Liver (tissue), 9 donors: ENCODE data around the gene NOL4L. TPM values are rescaled to one million over a fixed set of nuclear protein-coding genes. Genes with fewer than 3 reads are reported as not detected.

Experiments used
- DNase-seq: peaks from one replicate; pipeline ENCODE4 v3.0.0-alpha.2; 2017; ENCODE audit warnings: low spot score
- H3K27ac ChIP-seq, 2 donors: one replicate each; pipeline ENCODE4 v1.7.0; 2013; ENCODE audit warnings: inconsistent platforms in 2 of 2, low read length in 2 of 2, control low read depth in 1 of 2, low read depth in 1 of 2, mild to moderate bottlenecking in 1 of 2
- H3K27me3 ChIP-seq, 4 donors: one replicate each; pipeline versions ENCODE4 v1.6.1 to v1.7.0; 2013; ENCODE audit warnings: low read length in 3 of 4, inconsistent platforms in 1 of 4, mild to moderate bottlenecking in 1 of 4, moderate library complexity in 1 of 4; ENCODE audit not compliant: control insufficient read depth in 4 of 4, insufficient read depth in 4 of 4
- H3K36me3 ChIP-seq, 4 donors: one replicate each; pipeline versions ENCODE4 v1.6.1 to v1.7.0; 2013; ENCODE audit warnings: low read length in 3 of 4, mild to moderate bottlenecking in 3 of 4, low read depth in 1 of 4, moderate library complexity in 1 of 4; ENCODE audit not compliant: control insufficient read depth in 4 of 4, insufficient read depth in 3 of 4
- H3K4me1 ChIP-seq, 4 donors: one replicate each; pipeline versions ENCODE4 v1.6.1 to v1.7.0; 2013; ENCODE audit warnings: low read length in 3 of 4, mild to moderate bottlenecking in 3 of 4, moderate library complexity in 1 of 4; ENCODE audit not compliant: control insufficient read depth in 4 of 4, insufficient read depth in 4 of 4
- H3K4me3 ChIP-seq, 3 donors: one replicate each; pipeline versions ENCODE4 v1.6.1 to v1.7.0; 2013; ENCODE audit warnings: low read length in 3 of 3, control low read depth in 1 of 3, low read depth in 1 of 3, mild to moderate bottlenecking in 1 of 3
- H3K9ac ChIP-seq, 2 donors: one replicate each; pipeline ENCODE4 v1.7.0; 2013; ENCODE audit warnings: low read length in 2 of 2, mild to moderate bottlenecking in 2 of 2, moderate library complexity in 2 of 2, control low read depth in 1 of 2, low read depth in 1 of 2
- H3K9me3 ChIP-seq, 4 donors: one replicate each; pipeline versions ENCODE4 v1.6.1 to v1.7.0; 2013; ENCODE audit warnings: low read length in 3 of 4; ENCODE audit not compliant: control insufficient read depth in 4 of 4
- ATF3 ChIP-seq: IDR thresholded peaks from 2 replicates; pipeline ENCODE4 v1.6.1; 2016; ENCODE audit warnings: antibody characterized with exemption
- CTCF ChIP-seq: fragments of 150-350 bp; IDR thresholded peaks from 2 replicates; pipeline ENCODE4 v1.5.1; 2017; ENCODE audit warnings: improper control_type of control experiment, low read depth, low read length; ENCODE audit not compliant: missing input control
- EGR1 ChIP-seq, 2 donors: IDR thresholded peaks; 2 replicates each; pipeline ENCODE4 v1.6.1; 2016 to 2018; ENCODE audit warnings: antibody characterized with exemption in 2 of 2, low read depth in 2 of 2
- FOXA1 ChIP-seq: IDR thresholded peaks from 2 replicates; pipeline ENCODE4 v1.6.1; 2016; ENCODE audit warnings: antibody characterized with exemption
- FOXA2 ChIP-seq: IDR thresholded peaks from 2 replicates; pipeline ENCODE4 v1.6.1; 2016; ENCODE audit warnings: antibody characterized with exemption
- GABPA ChIP-seq, 2 donors: IDR thresholded peaks in 1 of 2; conservative IDR thresholded peaks in 1 of 2; 2 replicates each; pipeline ENCODE4 v1.6.1; 2016; ENCODE audit warnings: antibody characterized with exemption in 2 of 2, mild to moderate bottlenecking in 1 of 2, moderate library complexity in 1 of 2
- HNF4G ChIP-seq: IDR thresholded peaks from 2 replicates; pipeline ENCODE4 v1.6.1; 2016; ENCODE audit warnings: antibody characterized with exemption
- JUND ChIP-seq, 2 donors: IDR thresholded peaks; 2 replicates each; pipeline ENCODE4 v1.6.1; 2016; ENCODE audit warnings: antibody characterized with exemption in 2 of 2
- MAX ChIP-seq: IDR thresholded peaks from 2 replicates; pipeline ENCODE4 v1.6.1; 2016; ENCODE audit warnings: antibody characterized with exemption
- RAD21 ChIP-seq, 2 donors: IDR thresholded peaks; 2 replicates each; pipeline ENCODE4 v1.6.1; 2016; ENCODE audit warnings: antibody characterized with exemption in 2 of 2, mild to moderate bottlenecking in 2 of 2
- REST ChIP-seq: IDR thresholded peaks from 2 replicates; pipeline ENCODE4 v1.6.1; 2016; ENCODE audit warnings: antibody characterized with exemption, mild to moderate bottlenecking
- RXRA ChIP-seq, 2 donors: IDR thresholded peaks; 2 replicates each; pipeline ENCODE4 v1.6.1; 2017 to 2018; ENCODE audit warnings: antibody characterized with exemption in 2 of 2, mild to moderate bottlenecking in 1 of 2
- SP1 ChIP-seq: IDR thresholded peaks from 2 replicates; pipeline ENCODE4 v1.6.1; 2018; ENCODE audit warnings: antibody characterized with exemption, mild to moderate bottlenecking
- TAF1 ChIP-seq: conservative IDR thresholded peaks from 2 replicates; pipeline ENCODE4 v1.6.1; 2016; ENCODE audit warnings: antibody characterized with exemption, mild to moderate bottlenecking
- YY1 ChIP-seq: IDR thresholded peaks from 2 replicates; pipeline ENCODE4 v1.6.1; 2016; ENCODE audit warnings: antibody characterized with exemption, mild to moderate bottlenecking
- ZBTB33 ChIP-seq: IDR thresholded peaks from 2 replicates; pipeline ENCODE4 v1.6.1; 2016; ENCODE audit warnings: antibody characterized with exemption
- WGBS: extraction: QIAGEN DNeasy Blood & Tissue Kit; methylation state at CpG from one replicate; pipeline ENCODE4 v1.1.7; 2013; 5-methylcytosine and 5-hydroxymethylcytosine counted together
- polyA plus RNA-seq, 2 donors: library from polyadenylated mRNA; stranded (reverse) in 1 of 2; unstranded in 1 of 2; fragments of 200-250 nt in 1 of 2; fragments of >200 nt in 1 of 2; fragmentation: Nextera tagmentation in 1 of 2; extraction: Ambion mirVana in 1 of 2; gene quantifications; one replicate each; pipeline versions ENCODE4 v1.2.1 to v1.2.3, GENCODE V29; 2013 to 2015
- total RNA-seq, 2 donors: library from RNA; depleted of rRNA; stranded (reverse); fragments of >200 nt; gene quantifications; one replicate each; pipeline ENCODE4 v1.2.3, GENCODE V29; 2014
- donor health status: healthy.
- donor health status: healthy.
- donor health status: healthy.
- donor health status: healthy.
- donor health status: healthy.

NOL4L gene
- total and polyA plus RNA-seq, 4 donors = 2.2 to 6.8 (median 4.3) TPM

GRCh38 chr20:32454164-32455145 lies 130.7 kb downstream of the NOL4L start:
- H3K4me1 ChIP-seq = peaks cover 0 to 18% (median 8%) of the 10 kb centered on the region in 4 donors
- H3K9me3 ChIP-seq = no peaks in the 10 kb centered on the region
- no peak for TF ChIP-seq RAD21 (IDR thresholded peaks at IDR 0.05)
- no peak for TF ChIP-seq GABPA (IDR thresholded peaks at IDR 0.05 in 1 of 2, conservative IDR thresholded peaks at IDR 0.05 in 1 of 2)
- TF ChIP-seq MAX = no peak
- no peak for TF ChIP-seq ZBTB33
- TF ChIP-seq FOXA1 = no peak
- TF ChIP-seq YY1 = no peak
- no peak for TF ChIP-seq EGR1 (IDR thresholded peaks at IDR 0.05; ENCODE audit: low read depth in 2 of 2)
- TF ChIP-seq REST = no peak
- TF ChIP-seq ATF3 = no peak
- H3K27me3 ChIP-seq = no peaks in the 10 kb centered on the region
- H3K36me3 ChIP-seq = peaks cover 0 to 33% (median 12%) of the 10 kb centered on the region in 4 donors
- H3K4me3 ChIP-seq = no peak overlapping the region
- WGBS = 93% methylated on average over 31 of the region's 31 CpGs
- H3K27ac ChIP-seq = no peak overlapping the region
- no peak overlapping the region for H3K9ac ChIP-seq
- no peak for DNase-seq

- DNase-seq = no peak
- no peaks in the 10 kb centered on the region for H3K27me3 ChIP-seq
- H3K9me3 ChIP-seq = no peaks in the 10 kb centered on the region
- H3K9ac ChIP-seq = no peak overlapping the region
- H3K27ac ChIP-seq = no peak overlapping the region
- H3K4me1 ChIP-seq = peaks cover 0 to 18% (median 9%) of the 10 kb centered on the region in 4 donors
- no peak overlapping the region for H3K4me3 ChIP-seq
- WGBS = 92% methylated on average over 28 of the region's 28 CpGs
- peaks cover 0 to 33% (median 14%) of the 10 kb centered on the region in 4 donors for H3K36me3 ChIP-seq
- TF ChIP-seq SP1 (no peak), JUND (IDR thresholded peaks at IDR 0.05) (no peak), RXRA (IDR thresholded peaks at IDR 0.05) (no peak), FOXA2 (no peak), FOXA1 (no peak), GABPA (IDR thresholded peaks at IDR 0.05 in 1 of 2, conservative IDR thresholded peaks at IDR 0.05 in 1 of 2) (no peak), TAF1 (no peak), HNF4G (no peak), YY1 (no peak), MAX (no peak), CTCF (no peak), EGR1 (IDR thresholded peaks at IDR 0.05; ENCODE audit: low read depth in 2 of 2) (no peak)
Observed at GRCh38 chr20:32453467-32454163, 131.5 kb downstream of the NOL4L start.
